Neuron (in vitro differentiated cells): ENCODE data around the gene ZNF681.

ENCODE experiments used
- H2AFZ ChIP-seq: one replicate; pipeline ENCODE4 v1.6.1; 2013; ENCODE audit warnings: low read depth, mild to moderate bottlenecking, inconsistent platforms, low read length, moderate library complexity
- H3K27me3 ChIP-seq: one replicate; pipeline ENCODE4 v1.6.1; 2013; ENCODE audit warnings: low read length; ENCODE audit not compliant: insufficient read depth
- H3K36me3 ChIP-seq: one replicate; pipeline ENCODE4 v1.6.1; 2013; ENCODE audit warnings: low read length; ENCODE audit not compliant: insufficient read depth
- H3K4me1 ChIP-seq: one replicate; pipeline ENCODE4 v1.6.1; 2013; ENCODE audit warnings: low read length; ENCODE audit not compliant: insufficient read depth
- H3K4me3 ChIP-seq: 2 replicates; pipeline ENCODE4 v1.5.1; 2013; ENCODE audit warnings: mild to moderate bottlenecking, low read length, moderate library complexity
- H3K9me3 ChIP-seq: one replicate; pipeline ENCODE4 v1.6.1; 2013; ENCODE audit warnings: low read length

ZNF681 gene

DNA sequence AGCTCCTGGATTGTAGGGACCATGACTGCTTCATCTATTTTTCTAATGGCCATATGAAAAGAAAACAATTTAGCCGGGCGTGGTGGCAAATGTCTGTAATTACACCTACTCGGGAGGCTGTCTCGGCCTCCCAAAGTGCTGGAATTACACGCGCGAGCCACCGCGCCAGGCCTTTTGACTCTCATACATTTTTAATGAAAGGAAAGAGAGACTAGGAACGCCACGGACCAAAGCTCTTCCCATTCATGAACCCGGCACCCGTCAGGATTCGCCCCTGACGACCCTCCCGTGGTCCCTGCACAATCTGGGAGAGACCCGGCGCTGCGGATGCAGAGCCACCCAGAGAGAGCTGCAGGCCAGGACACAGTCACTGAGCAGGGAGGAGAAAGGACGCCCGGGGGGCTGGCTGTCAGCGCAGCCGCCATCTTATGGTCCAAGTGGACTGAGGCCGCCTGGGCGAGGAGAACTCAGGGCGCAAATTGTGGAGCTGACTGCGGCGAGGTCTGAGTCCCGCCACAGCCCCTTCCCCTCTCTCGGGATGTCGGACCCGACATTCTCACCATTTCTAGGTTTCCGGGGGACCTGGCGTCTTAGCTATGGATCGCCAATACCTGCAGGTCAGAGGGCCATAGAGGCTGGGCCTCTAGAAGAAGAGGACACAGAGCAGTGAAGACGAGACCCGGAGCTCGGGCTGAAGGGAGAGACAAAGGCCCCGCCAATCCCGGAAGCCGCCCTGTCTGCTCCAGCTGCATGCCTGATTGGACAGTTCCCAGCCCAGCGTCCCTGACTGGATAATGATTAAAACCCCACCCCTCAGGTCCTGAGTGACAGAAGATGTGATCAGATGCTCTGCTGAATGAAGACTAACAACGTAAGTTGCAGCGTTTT lies at the start of gene ZNF681:
TSS of gene ZNF681 (minus strand) at position 705 of the 888 bp plus-strand sequence. CDS start at position 563, 142 bp downstream.
- Histone ChIP-seq H3K9me3 (peaks cover 18% of the 10 kb centered on the region), H3K4me3 (peak within 1 kb of the TSS; percentile 96), H3K4me1 (peaks cover 8% of the 10 kb centered on the region), H3K36me3 (peaks cover 15% of the 10 kb centered on the region), H3K27me3 (no peaks in the 10 kb centered on the region), H2AFZ (peak within 1 kb of the TSS; percentile 80)

DNA sequence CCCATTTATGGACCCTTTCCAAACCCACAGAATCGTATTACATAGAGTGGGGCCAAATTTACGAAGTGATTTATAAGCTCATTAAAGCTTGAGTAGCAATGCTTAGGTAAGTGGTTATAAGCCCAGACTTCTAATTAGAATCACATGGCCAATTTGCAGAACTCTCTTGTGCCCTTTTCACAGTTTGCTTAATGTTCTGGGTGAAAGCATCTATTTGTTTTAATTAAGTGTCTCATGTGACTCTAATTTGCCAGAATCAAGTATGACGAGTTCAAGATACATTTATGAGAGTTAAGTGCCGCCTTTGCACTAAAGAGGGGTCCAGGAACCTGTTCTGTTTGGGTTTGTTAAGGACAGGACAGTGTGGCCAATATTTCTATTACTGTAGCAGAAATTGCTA lies 46.0 kb upstream of the ZNF681 start:
- peaks cover 15% of the 10 kb centered on the region for H3K36me3 ChIP-seq
- H3K27me3 ChIP-seq = no peaks in the 10 kb centered on the region
- H3K4me1 ChIP-seq = no peaks in the 10 kb centered on the region
- peaks cover 5% of the 10 kb centered on the region for H3K9me3 ChIP-seq
- H2AFZ ChIP-seq = no peak overlapping the region
- H3K4me3 ChIP-seq = no peak overlapping the region

GRCh38 chr19:23802290-23802689 lies 43.6 kb upstream of the ZNF681 start:
- Histone ChIP-seq H2AFZ (no peak overlapping the region), H3K4me1 (no peaks in the 10 kb centered on the region), H3K27me3 (no peaks in the 10 kb centered on the region), H3K36me3 (peaks cover 11% of the 10 kb centered on the region), H3K9me3 (peaks cover 4% of the 10 kb centered on the region), H3K4me3 (no peak overlapping the region)

GRCh38 chr19:23801803-23802202 lies 43.1 kb upstream of the ZNF681 start:
- Histone ChIP-seq H3K27me3 (no peaks in the 10 kb centered on the region), H3K36me3 (peaks cover 8% of the 10 kb centered on the region), H3K4me3 (no peak overlapping the region), H3K4me1 (no peaks in the 10 kb centered on the region), H3K9me3 (peaks cover 4% of the 10 kb centered on the region), H2AFZ (no peak overlapping the region)

DNA sequence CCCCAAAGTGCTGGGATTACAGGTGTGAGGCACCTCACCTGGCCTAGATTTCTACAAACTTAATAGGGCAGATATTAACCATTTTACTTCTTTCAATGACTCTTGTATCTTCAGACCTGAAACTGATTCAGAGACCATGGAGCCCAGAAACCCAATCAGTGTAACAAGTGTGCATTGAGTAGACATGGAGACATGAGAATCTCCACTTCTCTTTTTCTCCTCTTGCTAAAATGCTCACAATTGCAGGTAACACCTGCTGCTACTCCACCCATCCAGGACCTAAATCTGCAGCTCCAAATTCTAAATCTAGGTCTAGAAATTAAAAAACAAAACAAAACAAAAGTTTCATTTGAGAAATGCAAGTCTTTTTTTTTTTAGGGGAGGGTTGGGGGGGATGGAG lies 42.2 kb upstream of the ZNF681 start:
- Histone ChIP-seq H3K9me3 (peaks cover 2% of the 10 kb centered on the region), H3K4me3 (no peak overlapping the region), H3K27me3 (no peaks in the 10 kb centered on the region), H3K4me1 (no peaks in the 10 kb centered on the region), H3K36me3 (peaks cover 6% of the 10 kb centered on the region), H2AFZ (no peak overlapping the region)

- Histone ChIP-seq H3K27me3 (no peaks in the 10 kb centered on the region), H3K4me3 (no peak overlapping the region), H3K36me3 (peaks cover 6% of the 10 kb centered on the region), H3K4me1 (no peaks in the 10 kb centered on the region), H3K9me3 (peaks cover 5% of the 10 kb centered on the region), H2AFZ (no peak overlapping the region)
These were observed 41.6 kb upstream of the ZNF681 start for GRCh38 chr19:23800271-23800670.

GRCh38 chr19:23799321-23799720 lies 40.6 kb upstream of the ZNF681 start:
- H3K27me3 ChIP-seq = no peaks in the 10 kb centered on the region
- H3K4me3 ChIP-seq = no peak overlapping the region
- H3K9me3 ChIP-seq = peaks cover 5% of the 10 kb centered on the region
- no peak overlapping the region for H2AFZ ChIP-seq
- no peaks in the 10 kb centered on the region for H3K4me1 ChIP-seq
- H3K36me3 ChIP-seq = peaks cover 6% of the 10 kb centered on the region

DNA sequence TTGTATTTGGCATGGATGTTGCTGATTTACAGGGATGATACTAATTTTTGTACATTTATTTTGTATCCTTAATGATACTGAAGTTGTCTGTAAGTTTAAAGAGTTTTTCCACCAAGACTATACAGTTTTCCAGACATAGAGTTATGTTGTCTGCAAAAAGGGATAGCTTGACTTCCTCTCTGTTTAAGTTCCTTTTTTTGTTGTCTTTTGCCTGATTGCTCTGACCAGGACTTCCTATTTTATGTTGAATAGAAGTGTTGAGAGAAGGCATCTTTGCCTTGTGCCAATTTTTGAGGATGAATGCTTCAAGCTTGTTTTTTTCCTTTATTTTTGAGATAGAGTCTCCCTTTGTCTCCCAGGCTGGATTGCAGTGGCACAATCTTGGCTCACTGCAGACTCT lies 36.8 kb upstream of the ZNF681 start:
- Histone ChIP-seq H3K9me3 (peaks cover 12% of the 10 kb centered on the region), H3K4me3 (no peak overlapping the region), H3K4me1 (no peaks in the 10 kb centered on the region), H3K36me3 (peaks cover 5% of the 10 kb centered on the region), H3K27me3 (no peaks in the 10 kb centered on the region), H2AFZ (no peak overlapping the region)

GRCh38 chr19:23792784-23793183 lies 34.1 kb upstream of the ZNF681 start:
- Histone ChIP-seq H3K27me3 (no peaks in the 10 kb centered on the region), H3K9me3 (peaks cover 18% of the 10 kb centered on the region), H3K36me3 (peaks cover 15% of the 10 kb centered on the region), H3K4me3 (no peak overlapping the region), H3K4me1 (no peaks in the 10 kb centered on the region), H2AFZ (no peak overlapping the region)

DNA sequence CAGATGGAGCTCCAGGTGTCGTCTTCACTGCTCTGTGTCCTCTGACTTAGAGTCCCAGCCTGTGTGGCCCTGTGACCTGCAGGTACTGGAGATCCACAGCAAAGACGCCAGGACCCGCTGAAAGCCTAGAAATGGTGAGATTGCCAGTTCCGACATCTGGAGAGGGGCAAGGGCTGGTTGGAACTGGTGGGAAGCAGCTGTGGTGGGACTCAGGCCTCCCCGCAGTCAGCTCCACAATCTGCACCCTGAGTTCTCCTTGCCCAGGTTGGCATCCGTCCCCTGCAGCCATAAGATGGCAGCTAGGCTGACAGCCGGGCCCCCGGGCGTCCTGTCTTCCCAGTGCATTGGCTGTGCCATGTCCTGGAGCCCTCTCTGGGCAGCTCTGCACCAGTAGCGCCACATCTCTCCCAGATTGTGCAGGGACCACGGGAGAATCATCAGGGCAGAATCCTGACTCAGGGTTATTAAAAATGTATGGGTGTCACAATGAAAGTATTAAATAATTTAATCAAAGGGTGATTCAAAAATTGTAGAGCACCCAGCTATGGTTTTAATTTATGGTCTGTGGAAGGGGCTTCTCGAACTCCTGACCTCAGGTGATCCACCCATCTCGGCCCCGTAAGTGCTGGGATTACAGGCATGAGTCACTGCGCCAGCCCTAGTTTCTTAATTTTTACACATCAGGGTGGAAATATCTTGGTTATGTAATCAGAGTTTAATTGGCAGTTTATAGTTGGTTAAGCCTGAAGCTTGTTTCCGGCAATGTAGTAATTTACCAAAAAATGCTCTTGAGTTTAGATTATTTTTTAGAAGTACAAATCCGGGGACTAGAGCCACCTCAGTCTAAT lies 32.2 kb upstream of the ZNF681 start:
- Histone ChIP-seq H3K27me3 (no peaks in the 10 kb centered on the region), H2AFZ (no peak overlapping the region), H3K9me3 (peaks cover 23% of the 10 kb centered on the region), H3K4me3 (no peak overlapping the region), H3K4me1 (no peaks in the 10 kb centered on the region), H3K36me3 (peaks cover 34% of the 10 kb centered on the region)

GRCh38 chr19:23789246-23789645 lies 30.6 kb upstream of the ZNF681 start:
- Histone ChIP-seq H3K4me1 (no peaks in the 10 kb centered on the region), H3K4me3 (no peak overlapping the region), H3K9me3 (peaks cover 20% of the 10 kb centered on the region), H3K36me3 (peaks cover 50% of the 10 kb centered on the region), H3K27me3 (no peaks in the 10 kb centered on the region), H2AFZ (no peak overlapping the region)

- Histone ChIP-seq H3K27me3 (no peaks in the 10 kb centered on the region), H3K9me3 (peaks cover 23% of the 10 kb centered on the region), H2AFZ (no peak overlapping the region), H3K4me3 (no peak overlapping the region), H3K4me1 (no peaks in the 10 kb centered on the region), H3K36me3 (peaks cover 58% of the 10 kb centered on the region)
These were observed 29.7 kb upstream of the ZNF681 start for GRCh38 chr19:23788411-23788810.

- Histone ChIP-seq H3K36me3 (peaks cover 70% of the 10 kb centered on the region), H3K4me3 (no peak overlapping the region), H3K9me3 (peaks cover 29% of the 10 kb centered on the region), H3K4me1 (no peaks in the 10 kb centered on the region), H2AFZ (no peak overlapping the region), H3K27me3 (no peaks in the 10 kb centered on the region)
These were observed 28.4 kb upstream of the ZNF681 start for GRCh38 chr19:23787106-23787505.
